OCI-LY3 (cell line): ENCODE measurements around the gene NAA25.

Experiments used
- H2AFZ ChIP-seq: fragments of 200-600, 300-600 bp; shearing (Covaris generic); 2 replicates; pipeline ENCODE4 v1.6.0; 2014; ENCODE audit warnings: antibody characterized with exemption, low read depth, low read length
- H3K27ac ChIP-seq: fragments of 200-600, 300-600 bp; sonication (generic); 2 replicates; pipeline ENCODE4 v1.5.1; 2014; ENCODE audit warnings: mild to moderate bottlenecking, low read length, moderate library complexity, mixed read lengths
- H3K27me3 ChIP-seq: fragments of 200-600, 300-600 bp; sonication (generic); 2 replicates; pipeline ENCODE4 v1.6.1; 2014; ENCODE audit warnings: low read depth, low read length, mixed read lengths
- H3K36me3 ChIP-seq: fragments of 200-600, 300-600 bp; sonication (generic); replicated peaks from 2 replicates; pipeline ENCODE3; 2014; ENCODE audit warnings: low read depth, low read length, mixed read lengths
- H3K4me1 ChIP-seq: fragments of 300-600, 200-600 bp; sonication (generic); 2 replicates; pipeline ENCODE4 v1.6.1; 2014; ENCODE audit warnings: low read length, mixed read lengths
- H3K4me2 ChIP-seq: fragments of 200-600, 300-600 bp; sonication (generic); 2 replicates; pipeline ENCODE4 v1.6.1; 2014; ENCODE audit warnings: low read length, mixed read lengths
- H3K4me3 ChIP-seq: fragments of 300-600, 200-600 bp; sonication (generic); 2 replicates; pipeline ENCODE4 v1.5.1; 2014; ENCODE audit warnings: antibody characterized with exemption, mild to moderate bottlenecking, low read length, moderate library complexity
- H3K79me2 ChIP-seq: fragments of 300-600, 200-600 bp; shearing (Covaris generic); 2 replicates; pipeline ENCODE4 v1.6.1; 2014; ENCODE audit warnings: mild to moderate bottlenecking, low read length, mixed read lengths
- H3K9ac ChIP-seq: fragments of 300-600, 200-600 bp; shearing (Covaris generic); 2 replicates; pipeline ENCODE4 v1.6.0; 2014; ENCODE audit warnings: mild to moderate bottlenecking, low read length, moderate library complexity
- H3K9me3 ChIP-seq: fragments of 200-600, 300-600 bp; shearing (Covaris generic); 2 replicates; pipeline ENCODE4 v1.6.1; 2014; ENCODE audit warnings: low read length, mixed read lengths; ENCODE audit not compliant: insufficient read depth
- H4K20me1 ChIP-seq: fragments of 200-600, 300-600 bp; sonication (generic); 2 replicates; pipeline ENCODE4 v1.6.1; 2016; ENCODE audit warnings: low read length, mixed read lengths; ENCODE audit not compliant: insufficient read depth
- CTCF ChIP-seq: fragments of 200-600, 300-600 bp; sonication (generic); IDR thresholded peaks from 2 replicates; pipeline ENCODE4 v1.5.1; 2014; ENCODE audit warnings: antibody characterized with exemption, low read length, low read depth
- EZH2phosphoT487 ChIP-seq: fragments of 200-600 bp; shearing (Covaris generic); IDR thresholded peaks from 2 replicates; pipeline ENCODE4 v1.6.1; 2018; ENCODE audit warnings: antibody characterized with exemption, mixed run types, low read depth

The NAA25 gene

GRCh38 chr12:112017041-112017440 is 91.5 kb downstream of the NAA25 start:
- peaks cover 62% of the 10 kb centered on the region for H4K20me1 ChIP-seq
- peaks cover 9% of the 10 kb centered on the region; the same call in 1 of the 2 replicates for H3K9me3 ChIP-seq
- H3K4me1 ChIP-seq: peaks cover 18% of the 10 kb centered on the region
- H3K4me2 ChIP-seq: no peak overlapping the region
- no peak overlapping the region for H3K9ac ChIP-seq
- peaks cover 58% of the 10 kb centered on the region for H3K36me3 ChIP-seq
- H3K27me3 ChIP-seq: no peaks in the 10 kb centered on the region
- TF ChIP-seq EZH2phosphoT487 (no peak), CTCF (no peak)
- peaks cover 91% of the 10 kb centered on the region for H3K79me2 ChIP-seq
- no peak overlapping the region for H3K4me3 ChIP-seq
- no peak overlapping the region for H3K27ac ChIP-seq
- H2AFZ ChIP-seq: no peak overlapping the region

- H3K9ac ChIP-seq: no peak overlapping the region
- peaks cover 54% of the 10 kb centered on the region for H4K20me1 ChIP-seq
- no peaks in the 10 kb centered on the region for H3K27me3 ChIP-seq
- H3K27ac ChIP-seq: peak overlapping the region; percentile 99
- TF ChIP-seq EZH2phosphoT487: no peak
- TF ChIP-seq CTCF: no peak
- peaks cover 61% of the 10 kb centered on the region for H3K36me3 ChIP-seq
- H3K79me2 ChIP-seq: peaks cover 93% of the 10 kb centered on the region
- H3K4me2 ChIP-seq: no peak overlapping the region
- H2AFZ ChIP-seq: no peak overlapping the region
- H3K4me3 ChIP-seq: 0 out of 2 replicates have a peak overlapping the region, but pooled peaks have one; percentile 97
- H3K9me3 ChIP-seq: peaks cover 9% of the 10 kb centered on the region; the same call in 1 of the 2 replicates
- H3K4me1 ChIP-seq: peaks cover 28% of the 10 kb centered on the region
Observed at GRCh38 chr12:112015938-112016337, 92.6 kb downstream of the NAA25 start.

- peak overlapping the region; percentile 97 for H3K4me2 ChIP-seq
- H3K4me1 ChIP-seq: peaks cover 43% of the 10 kb centered on the region
Observed at GRCh38 chr12:112013601-112014402, 94.8 kb downstream of the NAA25 start.

More at GRCh38 chr12:112013601-112014402, 94.8 kb downstream of the NAA25 start:
- peak overlapping the region; percentile 97 for H3K4me3 ChIP-seq
- TF ChIP-seq EZH2phosphoT487 (no peak), CTCF (peak; percentile 3; the same call in 1 of the 2 replicates)
- peaks cover 9% of the 10 kb centered on the region; the same call in 1 of the 2 replicates for H3K9me3 ChIP-seq
- H2AFZ ChIP-seq: no peak overlapping the region; the same call in 1 of the 2 replicates
- H3K79me2 ChIP-seq: peaks cover 74% of the 10 kb centered on the region
- no peaks in the 10 kb centered on the region for H3K27me3 ChIP-seq
- peak overlapping the region; percentile 95 for H3K9ac ChIP-seq
- H4K20me1 ChIP-seq: peaks cover 33% of the 10 kb centered on the region
- peaks cover 53% of the 10 kb centered on the region for H3K36me3 ChIP-seq
- peak overlapping the region; percentile 99 for H3K27ac ChIP-seq
